Lower leg skin (tissue), 3 donors: ENCODE measurements around the gene GABRG3.

Experiments used
- CTCF ChIP-seq, 3 donors: fragments of 450-650 bp; IDR thresholded peaks; one replicate each; pipeline ENCODE4 v1.5.1; 2016; ENCODE audit warnings: antibody characterized with exemption in 3 of 3, mild to moderate bottlenecking in 3 of 3, moderate library complexity in 2 of 3
- POLR2A ChIP-seq, 2 donors: fragments of 450-650 bp; IDR thresholded peaks; one replicate each; pipeline ENCODE4 v1.6.1; 2016 to 2017; ENCODE audit warnings: antibody characterized with exemption in 2 of 2, mild to moderate bottlenecking in 1 of 2, moderate library complexity in 1 of 2

- no peak for TF ChIP-seq POLR2A (IDR thresholded peaks at IDR 0.05)
- no peak for TF ChIP-seq CTCF (IDR thresholded peaks at IDR 0.05)
Observed at GRCh38 chr15:27317736-27318135, 346.8 kb downstream of the GABRG3 start.
